HG03520 (cell line): ENCODE results near the gene CNOT6.
"Not testable (repeated sequence)": the region's sequence is repeated elsewhere in the genome, so short reads cannot be mapped to it uniquely, and the experiment has no call there.

ENCODE experiments used
- ATAC-seq: cut with Tn5 transposase; IDR thresholded peaks from one replicate; pipeline ENCODE4 v1.9.1; 2021; ENCODE audit warnings: mild to moderate bottlenecking, moderate library complexity; ENCODE audit not compliant: unreplicated experiment

CNOT6 gene

GRCh38 chr5:180470966-180471582 lies 23.1 kb upstream of the CNOT6 start:
- no peak for ATAC-seq

DNA sequence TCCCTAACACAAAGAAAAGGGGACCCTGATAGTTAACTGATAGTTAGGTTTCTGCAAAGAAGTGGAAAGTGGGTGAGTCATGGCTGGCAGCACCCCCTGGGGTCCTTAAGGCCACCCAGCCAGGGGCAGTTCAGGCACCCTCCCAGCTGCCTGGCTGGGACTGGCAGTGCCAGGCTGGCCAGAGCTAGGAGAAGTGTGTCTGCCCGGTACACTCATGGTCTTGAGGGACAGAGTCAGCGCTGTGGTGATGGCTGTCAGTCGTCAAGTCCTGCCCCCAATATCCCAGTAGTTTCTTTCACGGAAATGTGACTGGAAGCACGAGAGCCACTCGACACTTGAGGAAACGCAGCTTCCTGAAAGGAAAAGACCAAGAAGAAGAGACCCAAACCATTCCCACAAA lies 22.3 kb upstream of the CNOT6 start:
- no peak for ATAC-seq

- no peak for ATAC-seq
Measured at GRCh38 chr5:180472269-180472668, 21.9 kb upstream of the CNOT6 start.

- ATAC-seq, result not testable (repeated sequence)
Measured at GRCh38 chr5:180473386-180473785, 20.8 kb upstream of the CNOT6 start.

GRCh38 chr5:180474569-180474968 lies 19.6 kb upstream of the CNOT6 start:
- ATAC-seq, result no peak

GRCh38 chr5:180475969-180476524 lies 18.1 kb upstream of the CNOT6 start:
- not testable (repeated sequence) for ATAC-seq

GRCh38 chr5:180484813-180485212 lies 9.4 kb upstream of the CNOT6 start:
- ATAC-seq, result no peak

GRCh38 chr5:180486636-180487149 lies 7.5 kb upstream of the CNOT6 start:
- no peak for ATAC-seq

DNA sequence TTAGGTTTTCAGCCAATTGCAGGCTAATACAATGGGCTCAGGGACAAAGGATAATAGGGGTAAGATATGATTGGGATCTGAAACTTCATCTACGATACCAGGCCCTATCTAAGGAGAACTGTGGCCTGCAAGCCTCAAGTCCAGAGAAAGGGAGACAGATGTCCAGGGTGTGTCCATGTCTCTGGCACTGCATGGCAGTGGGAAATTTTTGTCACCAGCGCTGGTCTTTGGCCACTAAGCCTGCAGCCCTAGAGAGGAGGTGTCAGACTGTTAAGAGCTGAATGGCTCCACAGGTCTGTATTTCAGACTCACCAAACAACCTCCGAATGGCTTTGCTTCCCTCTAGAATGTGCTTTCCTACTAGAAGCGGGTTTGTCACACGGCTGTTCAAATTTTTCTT lies 6.6 kb upstream of the CNOT6 start:
- no peak for ATAC-seq

DNA sequence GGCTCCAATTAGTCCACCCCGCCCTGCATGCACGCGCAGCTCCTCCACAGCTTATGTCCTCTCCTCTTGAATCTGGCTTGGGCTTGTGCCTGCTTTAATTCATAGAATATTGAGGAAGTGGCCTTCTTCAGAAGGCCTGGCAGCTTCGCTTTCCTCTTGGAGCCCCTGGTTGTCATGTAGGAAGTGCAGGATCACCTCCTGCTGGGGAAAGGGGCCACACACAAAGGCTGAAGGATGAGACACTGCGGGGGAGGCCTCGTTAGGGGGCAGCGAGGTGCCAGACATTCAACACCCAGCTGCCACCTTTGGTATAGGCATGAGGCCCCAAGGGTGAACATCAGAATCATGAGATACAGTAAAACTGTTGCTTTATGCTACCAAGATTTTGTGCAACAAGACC lies 2.7 kb upstream of the CNOT6 start:
- ATAC-seq, result no peak

- no peak for ATAC-seq
Measured at GRCh38 chr5:180492226-180492903, 1.8 kb upstream of the CNOT6 start.

GRCh38 chr5:180494510-180495181 lies 467 bp downstream of the CNOT6 start:
- peak; percentile 34 for ATAC-seq

- ATAC-seq, result no peak
Measured at GRCh38 chr5:180495292-180495691, 1.1 kb downstream of the CNOT6 start.

DNA sequence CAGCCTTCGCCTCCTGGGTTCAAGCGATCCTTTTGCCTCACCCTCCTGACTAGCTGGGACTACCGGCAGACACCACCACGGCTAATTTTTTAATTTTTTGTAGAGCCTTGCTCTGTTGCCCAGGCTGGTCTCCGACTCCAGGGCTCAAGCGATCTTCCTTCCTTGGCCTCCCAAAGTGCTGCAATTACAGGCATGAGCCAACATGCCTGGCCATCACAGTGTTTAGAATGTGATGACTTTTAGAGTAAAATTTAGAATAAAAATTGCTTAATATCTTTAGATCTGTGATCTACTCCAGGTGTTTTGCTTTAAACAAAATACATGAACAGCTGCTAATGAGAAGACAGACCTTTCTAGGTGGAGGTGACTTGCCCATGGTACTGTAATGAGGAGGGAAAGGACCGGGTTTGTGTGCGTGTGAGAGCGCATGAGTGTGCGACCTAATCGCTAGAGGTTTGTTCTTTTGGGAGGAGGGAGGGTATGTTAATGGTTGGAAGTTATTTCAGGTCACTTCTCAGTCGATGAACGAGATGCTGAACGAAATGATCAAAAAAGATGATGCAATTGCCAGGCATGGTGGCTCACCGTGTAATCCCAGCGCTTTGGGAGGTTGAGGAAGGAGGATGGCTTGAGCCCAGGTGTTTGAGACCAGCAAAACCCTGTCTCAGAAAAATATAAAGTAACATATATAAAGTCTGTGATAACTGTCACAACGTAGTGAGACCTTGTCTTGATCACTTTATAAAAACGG lies 2.0 kb downstream of the CNOT6 start:
- ATAC-seq, result no peak

DNA sequence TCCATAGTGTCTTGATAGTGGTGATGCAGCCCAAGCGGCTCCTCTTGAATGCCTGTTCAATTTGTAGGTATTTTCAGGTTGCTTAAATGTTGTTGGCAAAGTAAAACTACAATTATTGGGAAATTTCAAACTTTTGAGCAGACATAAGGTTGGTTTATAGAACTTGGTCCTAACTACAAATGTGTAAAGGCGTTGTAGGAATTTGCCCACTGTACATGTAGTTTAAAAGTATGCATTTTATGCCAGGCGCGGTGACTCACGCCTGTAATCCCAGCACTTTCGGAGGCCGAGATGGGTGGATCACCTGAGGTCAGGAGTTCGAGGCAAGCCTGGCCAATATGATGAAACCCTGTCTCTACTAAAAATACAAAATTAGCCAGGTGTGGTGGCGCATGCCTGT lies 2.6 kb downstream of the CNOT6 start:
- not testable (repeated sequence) for ATAC-seq

DNA sequence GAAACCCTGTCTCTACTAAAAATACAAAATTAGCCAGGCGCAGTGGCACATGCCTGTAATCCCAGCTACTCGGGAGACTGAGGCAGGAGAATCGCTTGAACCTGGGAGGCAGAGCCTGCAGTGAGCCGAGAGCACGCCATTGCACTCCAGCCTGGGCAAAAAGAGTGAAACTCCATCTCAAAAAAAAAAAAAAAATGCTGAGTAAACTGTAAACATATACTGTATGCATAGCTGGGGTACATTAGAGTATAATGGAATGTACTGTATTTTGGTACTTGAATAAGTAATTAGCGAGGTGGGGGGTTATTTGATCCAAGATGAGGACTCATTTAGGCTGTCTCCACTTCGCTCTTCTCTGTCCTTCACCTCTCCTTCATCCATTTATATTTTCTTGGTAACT lies 3.7 kb downstream of the CNOT6 start:
- not testable (repeated sequence) for ATAC-seq

DNA sequence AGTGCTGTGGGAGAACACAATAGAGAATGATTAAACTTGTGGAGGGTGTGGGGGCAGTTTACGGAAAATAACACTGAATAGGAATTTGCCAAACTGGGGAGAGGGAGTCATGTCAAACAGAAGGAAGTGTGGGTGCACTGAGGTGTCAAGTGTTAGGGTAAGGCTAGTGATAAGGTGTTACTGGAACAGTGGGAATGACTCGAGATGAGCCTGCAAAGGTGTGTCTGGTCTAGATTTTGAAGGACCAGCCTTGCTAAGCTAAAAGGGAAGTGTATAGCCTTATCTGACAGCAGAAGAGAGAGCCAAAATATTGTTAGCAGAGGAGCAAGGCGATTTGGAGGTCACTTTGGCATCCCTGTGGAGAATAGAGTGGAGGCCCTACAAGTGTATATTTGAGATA lies 4.2 kb downstream of the CNOT6 start:
- ATAC-seq, result no peak

DNA sequence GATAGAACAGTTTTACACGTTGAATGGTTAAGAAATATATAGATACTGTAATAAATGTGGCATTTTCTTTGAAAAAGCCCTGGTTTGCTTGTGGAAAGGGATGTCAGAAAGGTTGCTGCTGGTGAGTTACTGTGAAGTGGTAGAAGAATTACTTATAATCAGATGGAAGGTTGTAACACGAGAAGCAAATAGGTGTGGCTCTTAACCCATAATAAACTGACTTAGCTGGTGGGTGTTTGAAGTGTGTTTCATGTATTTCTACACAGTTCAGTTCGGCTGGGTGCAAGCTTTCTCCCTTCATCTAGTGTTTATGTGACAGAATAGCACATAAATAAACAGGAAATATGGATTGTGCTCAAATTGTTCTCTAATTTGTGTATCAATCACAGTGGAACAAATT lies 5.5 kb downstream of the CNOT6 start:
- ATAC-seq, result no peak

GRCh38 chr5:180500300-180500699 lies 6.1 kb downstream of the CNOT6 start:
- ATAC-seq, result not testable (repeated sequence)

DNA sequence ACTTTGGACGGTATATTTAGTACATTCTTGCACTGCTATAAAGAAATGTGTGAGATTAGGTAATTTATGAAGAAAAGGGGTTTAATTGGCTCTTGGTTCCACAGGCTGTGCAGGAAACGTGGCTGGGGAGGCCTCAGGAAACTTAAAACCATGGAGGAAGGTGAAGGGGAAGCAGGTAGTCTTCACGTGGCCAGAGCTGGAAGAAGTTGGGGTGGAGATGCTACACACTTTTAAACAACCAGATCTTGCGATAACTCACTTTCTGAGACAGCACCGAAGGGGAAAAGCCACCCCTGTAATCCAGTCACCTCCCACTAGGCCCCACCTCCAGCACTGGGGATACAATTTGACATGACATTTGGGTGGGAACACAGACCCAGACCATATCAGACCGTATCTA lies 13.5 kb downstream of the CNOT6 start:
- no peak for ATAC-seq

DNA sequence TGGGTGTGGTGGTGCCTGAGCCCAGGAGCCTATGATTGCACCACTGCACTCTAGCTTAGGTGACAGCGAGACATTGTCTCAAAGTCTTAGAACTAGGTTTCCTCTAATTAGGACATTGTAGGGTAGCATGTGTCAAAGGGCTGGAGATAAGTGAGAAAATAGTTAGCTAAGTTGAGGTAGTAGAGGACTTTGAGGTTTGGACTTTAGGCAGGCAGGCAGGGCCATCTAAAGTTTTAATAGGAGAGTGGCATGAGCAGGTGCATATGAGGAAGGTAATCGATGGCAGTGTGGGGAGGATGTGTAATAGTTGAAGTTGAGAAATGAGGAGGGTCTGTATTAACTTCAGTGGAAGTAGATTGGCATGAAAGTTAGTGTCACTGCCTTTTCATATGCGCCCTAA lies 21.1 kb downstream of the CNOT6 start:
- ATAC-seq, result no peak
